Endothelial cell of umbilical vein (primary cell): ENCODE results near the gene GRIK1.

Experiments used
- EZH2 ChIP-seq: IDR thresholded peaks from 2 replicates; pipeline ENCODE4 v1.6.1; 2012; ENCODE audit warnings: borderline replicate concordance, low read depth, mild to moderate bottlenecking, moderate library complexity, low read length, inconsistent platforms; ENCODE audit not compliant: severe bottlenecking
- FOS ChIP-seq: IDR thresholded peaks from 2 replicates; pipeline ENCODE4 v1.6.1; 2011; ENCODE audit warnings: mild to moderate bottlenecking, low read length, moderate library complexity, borderline replicate concordance; ENCODE audit not compliant: insufficient read depth
- GATA2 ChIP-seq: IDR thresholded peaks from 2 replicates; pipeline ENCODE4 v1.7.0; 2011; ENCODE audit warnings: low read depth, mild to moderate bottlenecking, moderate library complexity, mixed read lengths, low read length; ENCODE audit not compliant: insufficient read length, insufficient read depth
- JUN ChIP-seq: IDR thresholded peaks from 2 replicates; pipeline ENCODE4 v1.6.1; 2011; ENCODE audit warnings: borderline replicate concordance, low read depth; ENCODE audit not compliant: insufficient read length, insufficient read depth
- MAX ChIP-seq: IDR thresholded peaks from 2 replicates; pipeline ENCODE4 v1.6.1; 2011; ENCODE audit not compliant: insufficient read depth, insufficient read length
- MYC ChIP-seq: IDR thresholded peaks from one replicate; pipeline ENCODE4 v1.6.1; 2011; ENCODE audit warnings: mild to moderate bottlenecking, low read depth, low read length
- POLR2A ChIP-seq: IDR thresholded peaks from 2 replicates; pipeline ENCODE4 v1.6.1; 2012; ENCODE audit warnings: low read depth, mild to moderate bottlenecking, control low read depth, low read length
- POLR2AphosphoS5 ChIP-seq: IDR thresholded peaks from 2 replicates; pipeline ENCODE4 v1.6.1; 2012; ENCODE audit warnings: low read depth, mild to moderate bottlenecking, control low read depth, low read length, moderate library complexity; ENCODE audit not compliant: insufficient read depth
- TF ChIP-seq, protein P1 (sequence below), 2 donors: IDR thresholded peaks; 1 replicate in 1 of 2; 2 replicates in 1 of 2; pipeline ENCODE4 v1.5.1; 2011; ENCODE audit warnings: low read length in 2 of 2, mild to moderate bottlenecking in 2 of 2, moderate library complexity in 2 of 2, control low read depth in 1 of 2, inconsistent platforms in 1 of 2, low read depth in 1 of 2; ENCODE audit not compliant: insufficient read depth in 1 of 2; ENCODE audit errors: extremely low read depth in 1 of 2

DNA sequence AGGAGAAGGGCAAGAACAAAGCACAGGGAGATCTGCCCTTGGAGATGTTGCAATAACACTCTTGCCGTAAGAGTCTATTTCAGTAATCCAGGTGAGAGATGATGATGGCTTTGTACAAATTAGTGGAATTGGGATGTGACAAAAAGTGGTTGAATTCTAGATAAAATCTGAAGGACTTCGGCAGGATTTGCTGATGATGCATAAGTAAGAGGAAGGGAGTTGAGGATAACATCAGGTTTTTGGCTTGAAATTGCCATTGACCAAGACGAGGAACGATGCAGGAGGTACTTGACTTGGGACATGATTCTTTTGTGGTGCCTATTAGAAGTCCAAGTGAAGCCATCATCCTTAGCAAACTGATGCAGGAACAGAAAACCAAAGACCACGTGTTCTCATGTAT lies 238.1 kb downstream of the GRIK1 start:
- TF ChIP-seq, protein P1, sequence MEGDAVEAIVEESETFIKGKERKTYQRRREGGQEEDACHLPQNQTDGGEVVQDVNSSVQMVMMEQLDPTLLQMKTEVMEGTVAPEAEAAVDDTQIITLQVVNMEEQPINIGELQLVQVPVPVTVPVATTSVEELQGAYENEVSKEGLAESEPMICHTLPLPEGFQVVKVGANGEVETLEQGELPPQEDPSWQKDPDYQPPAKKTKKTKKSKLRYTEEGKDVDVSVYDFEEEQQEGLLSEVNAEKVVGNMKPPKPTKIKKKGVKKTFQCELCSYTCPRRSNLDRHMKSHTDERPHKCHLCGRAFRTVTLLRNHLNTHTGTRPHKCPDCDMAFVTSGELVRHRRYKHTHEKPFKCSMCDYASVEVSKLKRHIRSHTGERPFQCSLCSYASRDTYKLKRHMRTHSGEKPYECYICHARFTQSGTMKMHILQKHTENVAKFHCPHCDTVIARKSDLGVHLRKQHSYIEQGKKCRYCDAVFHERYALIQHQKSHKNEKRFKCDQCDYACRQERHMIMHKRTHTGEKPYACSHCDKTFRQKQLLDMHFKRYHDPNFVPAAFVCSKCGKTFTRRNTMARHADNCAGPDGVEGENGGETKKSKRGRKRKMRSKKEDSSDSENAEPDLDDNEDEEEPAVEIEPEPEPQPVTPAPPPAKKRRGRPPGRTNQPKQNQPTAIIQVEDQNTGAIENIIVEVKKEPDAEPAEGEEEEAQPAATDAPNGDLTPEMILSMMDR (IDR thresholded peaks at IDR 0.05; ENCODE audit: extremely low read depth in 1 of 2, insufficient read depth in 1 of 2, low read depth in 1 of 2, low read length in 2 of 2) = no peak
- no peak for TF ChIP-seq MYC
- TF ChIP-seq POLR2AphosphoS5 = no peak
- no peak for TF ChIP-seq POLR2A
- no peak for TF ChIP-seq FOS
- no peak for TF ChIP-seq EZH2
- TF ChIP-seq MAX = no peak
- TF ChIP-seq GATA2 = no peak
- no peak for TF ChIP-seq JUN
